ENCODE measurements around the gene RHBDL1.

Gene RHBDL1

DNA sequence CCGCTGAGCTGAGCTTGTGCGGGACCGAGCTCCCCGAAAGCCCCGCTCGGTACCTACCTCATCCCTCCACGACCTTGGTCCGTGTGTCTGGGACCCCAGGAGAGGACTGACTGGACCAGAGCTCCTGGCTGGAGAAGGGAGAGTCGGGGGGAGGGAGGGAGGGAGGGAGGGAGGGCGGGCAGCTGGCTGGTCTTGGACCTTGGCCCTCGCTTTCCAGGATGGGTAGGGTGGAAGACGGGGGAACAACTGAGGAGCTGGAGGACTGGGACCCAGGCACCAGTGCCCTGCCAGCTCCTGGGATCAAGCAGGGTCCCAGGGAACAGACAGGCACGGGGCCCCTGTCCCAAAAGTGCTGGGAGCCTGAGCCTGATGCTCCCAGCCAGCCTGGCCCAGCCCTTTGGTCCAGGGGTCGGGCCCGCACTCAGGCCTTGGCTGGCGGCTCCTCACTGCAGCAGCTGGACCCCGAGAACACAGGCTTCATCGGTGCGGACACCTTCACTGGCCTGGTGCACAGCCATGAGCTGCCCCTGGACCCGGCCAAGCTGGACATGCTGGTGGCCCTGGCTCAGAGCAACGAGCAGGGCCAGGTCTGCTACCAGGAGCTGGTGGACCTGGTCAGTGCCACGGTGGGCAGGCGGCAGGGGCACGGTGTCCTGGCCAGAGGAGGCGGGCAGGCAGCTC is 553 bp downstream of the RHBDL1 start:
- DNase-seq = no peak

DNA sequence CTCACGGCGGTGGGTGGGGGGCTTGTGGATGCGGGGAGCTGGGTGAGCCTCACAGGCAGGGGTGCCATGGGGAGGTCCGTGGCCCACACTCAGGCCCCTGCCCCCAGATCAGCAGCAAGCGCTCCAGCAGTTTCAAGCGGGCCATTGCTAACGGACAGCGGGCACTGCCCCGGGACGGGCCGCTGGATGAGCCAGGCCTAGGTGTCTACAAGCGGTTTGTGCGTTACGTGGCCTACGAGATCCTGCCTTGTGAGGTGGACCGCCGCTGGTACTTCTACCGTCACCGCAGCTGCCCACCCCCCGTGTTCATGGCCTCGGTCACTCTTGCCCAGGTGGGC is 1.1 kb downstream of the RHBDL1 start:
- no peak for DNase-seq

GRCh38 chr16:676913-677312 is 1.4 kb downstream of the RHBDL1 start:
- no peak for DNase-seq

DNA sequence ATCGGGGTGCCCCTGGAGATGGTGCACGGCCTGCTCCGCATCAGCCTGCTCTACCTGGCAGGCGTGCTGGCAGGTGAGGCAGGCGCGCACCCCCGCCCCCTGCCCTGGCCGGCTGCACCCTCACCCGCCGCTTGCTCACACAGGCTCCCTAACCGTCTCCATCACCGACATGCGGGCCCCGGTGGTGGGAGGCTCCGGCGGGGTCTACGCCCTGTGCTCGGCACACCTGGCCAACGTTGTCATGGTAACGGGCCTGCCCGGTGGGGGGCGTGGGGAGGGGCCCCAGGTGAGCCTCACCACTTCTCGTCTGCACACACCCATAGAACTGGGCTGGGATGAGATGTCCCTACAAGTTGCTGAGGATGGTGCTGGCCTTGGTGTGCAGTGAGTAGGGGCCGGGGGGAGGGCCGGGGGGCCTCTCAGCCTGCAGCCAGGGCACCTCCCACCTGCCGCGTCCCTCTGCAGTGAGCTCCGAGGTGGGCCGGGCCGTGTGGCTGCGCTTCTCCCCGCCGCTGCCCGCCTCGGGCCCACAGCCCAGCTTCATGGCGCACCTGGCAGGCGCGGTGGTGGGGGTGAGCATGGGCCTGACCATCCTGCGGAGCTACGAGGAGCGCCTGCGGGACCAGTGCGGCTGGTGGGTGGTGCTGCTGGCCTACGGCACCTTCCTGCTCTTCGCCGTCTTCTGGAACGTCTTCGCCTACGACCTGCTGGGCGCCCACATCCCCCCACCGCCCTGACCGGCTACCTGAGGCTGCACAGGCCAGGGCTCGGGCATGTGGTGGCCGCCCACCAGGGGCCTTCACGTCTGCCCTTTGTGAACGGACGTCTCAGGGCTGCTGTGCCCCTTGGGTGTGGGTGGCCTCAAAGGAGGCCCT is 2.1 kb downstream of the RHBDL1 start:
- no peak for DNase-seq

GRCh38 chr16:678209-678857 is 2.9 kb downstream of the RHBDL1 start:
- no peak for DNase-seq

DNA sequence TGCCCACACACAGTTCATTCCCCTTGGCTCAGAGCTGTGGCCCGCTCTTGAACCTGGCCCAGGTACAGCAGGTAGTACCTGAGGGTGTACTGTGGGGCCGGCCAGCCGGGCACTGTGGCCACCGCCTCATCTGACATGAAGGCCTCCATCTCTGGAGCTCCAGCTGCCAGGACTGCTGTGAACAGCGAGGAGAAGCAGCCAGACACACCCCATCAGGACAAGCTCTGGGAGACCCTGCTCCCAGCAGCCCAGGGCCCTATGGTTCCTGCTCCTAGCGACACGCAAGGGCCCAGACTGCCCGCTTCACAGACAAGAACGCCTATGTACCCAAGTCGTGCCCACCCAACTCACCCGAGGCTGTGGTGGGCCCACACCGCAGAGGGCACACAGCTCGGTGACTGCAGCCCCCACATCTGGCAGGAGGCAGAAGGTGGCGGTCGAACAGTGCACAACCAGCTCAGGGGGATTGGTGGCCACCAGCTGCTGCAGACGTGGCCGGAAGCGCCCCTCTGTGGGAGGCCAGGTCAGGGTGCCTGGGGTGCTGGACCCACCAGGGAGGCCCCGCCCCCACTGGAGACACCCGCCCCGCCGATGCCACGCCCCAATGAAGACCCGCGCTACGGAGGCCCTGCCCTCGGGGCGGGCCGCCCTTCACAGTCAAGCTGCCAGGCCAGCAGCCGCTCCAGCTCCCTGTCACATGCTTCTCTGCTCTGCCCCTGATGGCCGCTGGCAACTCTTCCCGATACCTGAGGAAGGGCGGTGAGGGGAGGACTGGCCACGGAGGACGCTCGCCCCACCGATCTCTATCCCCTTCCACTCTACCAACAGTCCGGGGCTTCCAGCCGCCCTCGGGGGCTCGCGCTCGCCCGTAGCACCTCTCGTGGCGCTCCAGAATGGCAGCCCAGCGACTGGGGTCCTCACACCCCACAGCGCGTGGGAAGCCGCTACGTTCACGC is 3.7 kb downstream of the RHBDL1 start:
- DNase-seq = peak; percentile 84

- DNase-seq = peak; percentile 97
These were observed 4.5 kb downstream of the RHBDL1 start, which contains the start of gene STUB1 for GRCh38 chr16:679814-680624. Gene STUB1 (plus strand): TSS chr16:680410. CDS start chr16:680526, 116 bp downstream.

GRCh38 chr16:680625-680945 is 5.1 kb downstream of the RHBDL1 start:
- DNase-seq = no peak

DNA sequence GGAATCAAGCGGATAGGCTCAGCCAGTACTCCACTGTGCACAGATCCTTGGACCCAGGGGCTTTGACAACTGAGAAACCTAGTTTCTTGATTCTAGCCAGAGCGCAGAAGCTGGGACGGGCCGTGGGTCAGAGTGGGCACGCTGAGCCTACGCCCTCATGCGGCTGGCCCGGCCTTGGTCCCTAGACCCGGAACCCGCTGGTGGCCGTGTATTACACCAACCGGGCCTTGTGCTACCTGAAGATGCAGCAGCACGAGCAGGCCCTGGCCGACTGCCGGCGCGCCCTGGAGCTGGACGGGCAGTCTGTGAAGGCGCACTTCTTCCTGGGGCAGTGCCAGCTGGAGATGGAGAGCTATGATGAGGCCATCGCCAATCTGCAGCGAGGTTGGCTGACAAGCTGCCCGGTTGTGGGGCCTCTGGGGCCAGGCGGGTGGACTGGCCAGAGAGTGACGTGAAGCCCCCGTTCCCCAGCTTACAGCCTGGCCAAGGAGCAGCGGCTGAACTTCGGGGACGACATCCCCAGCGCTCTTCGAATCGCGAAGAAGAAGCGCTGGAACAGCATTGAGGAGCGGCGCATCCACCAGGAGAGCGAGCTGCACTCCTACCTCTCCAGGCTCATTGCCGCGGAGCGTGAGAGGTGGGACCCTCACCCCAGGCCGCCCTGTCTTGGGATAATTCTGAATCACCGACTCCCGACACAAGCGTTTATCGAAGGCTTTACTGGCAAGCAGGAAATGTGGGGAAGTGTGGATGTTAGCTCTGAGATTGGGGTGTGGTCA is 5.7 kb downstream of the RHBDL1 start:
- no peak for DNase-seq

DNA sequence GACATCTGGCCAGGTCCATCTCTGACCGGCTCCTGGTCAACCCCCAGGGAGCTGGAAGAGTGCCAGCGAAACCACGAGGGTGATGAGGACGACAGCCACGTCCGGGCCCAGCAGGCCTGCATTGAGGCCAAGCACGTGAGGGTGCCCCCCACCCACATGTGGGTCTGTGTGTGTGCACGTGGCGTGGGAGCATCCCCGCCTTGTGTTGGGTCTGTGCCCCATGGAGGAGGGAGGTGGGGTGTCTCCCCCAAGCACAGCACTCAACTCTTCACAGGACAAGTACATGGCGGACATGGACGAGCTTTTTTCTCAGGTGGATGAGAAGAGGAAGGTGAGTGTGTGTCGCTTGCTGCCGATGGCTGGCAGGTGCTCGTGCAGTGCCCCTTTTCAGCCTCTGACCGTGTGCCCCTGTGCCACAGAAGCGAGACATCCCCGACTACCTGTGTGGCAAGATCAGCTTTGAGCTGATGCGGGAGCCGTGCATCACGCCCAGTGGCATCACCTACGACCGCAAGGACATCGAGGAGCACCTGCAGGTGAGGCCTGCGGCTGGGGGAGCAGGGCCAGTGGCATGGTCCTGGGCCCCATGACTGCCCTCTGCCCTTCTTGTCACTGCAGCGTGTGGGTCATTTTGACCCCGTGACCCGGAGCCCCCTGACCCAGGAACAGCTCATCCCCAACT is 6.4 kb downstream of the RHBDL1 start:
- no peak for DNase-seq

GRCh38 chr16:682493-683395 is 7.3 kb downstream of the RHBDL1 start:
- no peak for DNase-seq

GRCh38 chr16:683396-684070 is 8.1 kb downstream of the RHBDL1 start:
- no peak for DNase-seq

- peak; percentile 98 for DNase-seq
These were observed 8.8 kb downstream of the RHBDL1 start, which contains the start of gene JMJD8 for GRCh38 chr16:684071-684794. Gene JMJD8 (minus strand): TSS chr16:684334. CDS start chr16:684319, 15 bp downstream.

DNA sequence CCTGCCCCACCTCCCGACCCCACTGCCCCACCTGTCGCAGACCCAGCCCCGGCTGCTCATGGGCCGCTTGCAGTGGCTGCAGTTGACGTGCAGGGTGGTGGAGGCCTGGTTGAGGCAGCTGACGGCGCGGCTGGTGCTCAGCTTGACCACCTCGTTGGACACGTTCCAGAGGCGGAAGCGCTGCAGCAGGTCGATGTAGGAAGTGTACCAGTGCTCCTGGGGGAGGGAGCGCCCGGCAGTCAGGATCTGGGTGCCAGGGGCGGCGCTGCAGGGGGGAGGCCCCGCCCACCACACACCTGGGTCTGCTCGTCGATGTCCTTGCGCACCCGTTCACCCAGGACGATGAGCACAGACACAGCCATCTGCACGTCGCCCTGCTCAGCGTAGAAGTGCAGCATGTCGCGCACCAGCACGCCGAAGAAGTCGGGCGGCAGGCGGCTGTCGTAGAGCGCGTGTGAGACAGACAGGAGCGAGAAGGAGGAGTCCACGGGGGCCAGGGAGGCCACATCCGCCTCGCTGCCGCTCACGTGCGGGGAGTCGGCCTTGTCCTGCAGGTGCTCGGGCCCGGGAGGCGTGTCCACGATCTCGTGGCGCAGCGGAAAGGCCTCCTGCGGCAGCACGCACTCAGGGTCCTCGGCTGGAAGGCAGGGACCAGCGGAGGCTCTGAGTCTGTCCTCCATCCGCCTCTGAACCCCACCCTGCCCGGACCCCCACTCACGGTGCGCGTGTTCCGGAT is 9.7 kb downstream of the RHBDL1 start:
- DNase-seq = no peak

GRCh38 chr16:685967-686366 is 10.5 kb downstream of the RHBDL1 start:
- no peak for DNase-seq

- DNase-seq = no peak
These were observed 11.2 kb downstream of the RHBDL1 start for GRCh38 chr16:686459-687260.
